GM21825 (cell line): ENCODE data around the gene TSTD2.
"Not testable (repeated sequence)": the region's sequence is repeated elsewhere in the genome, so short reads cannot be mapped to it uniquely, and the experiment has no call there.

ENCODE experiments used
- ATAC-seq: cut with Tn5 transposase; IDR thresholded peaks from one replicate; pipeline ENCODE4 v1.9.1; 2021; ENCODE audit warnings: mild to moderate bottlenecking, moderate library complexity; ENCODE audit not compliant: unreplicated experiment

TSTD2 gene

DNA sequence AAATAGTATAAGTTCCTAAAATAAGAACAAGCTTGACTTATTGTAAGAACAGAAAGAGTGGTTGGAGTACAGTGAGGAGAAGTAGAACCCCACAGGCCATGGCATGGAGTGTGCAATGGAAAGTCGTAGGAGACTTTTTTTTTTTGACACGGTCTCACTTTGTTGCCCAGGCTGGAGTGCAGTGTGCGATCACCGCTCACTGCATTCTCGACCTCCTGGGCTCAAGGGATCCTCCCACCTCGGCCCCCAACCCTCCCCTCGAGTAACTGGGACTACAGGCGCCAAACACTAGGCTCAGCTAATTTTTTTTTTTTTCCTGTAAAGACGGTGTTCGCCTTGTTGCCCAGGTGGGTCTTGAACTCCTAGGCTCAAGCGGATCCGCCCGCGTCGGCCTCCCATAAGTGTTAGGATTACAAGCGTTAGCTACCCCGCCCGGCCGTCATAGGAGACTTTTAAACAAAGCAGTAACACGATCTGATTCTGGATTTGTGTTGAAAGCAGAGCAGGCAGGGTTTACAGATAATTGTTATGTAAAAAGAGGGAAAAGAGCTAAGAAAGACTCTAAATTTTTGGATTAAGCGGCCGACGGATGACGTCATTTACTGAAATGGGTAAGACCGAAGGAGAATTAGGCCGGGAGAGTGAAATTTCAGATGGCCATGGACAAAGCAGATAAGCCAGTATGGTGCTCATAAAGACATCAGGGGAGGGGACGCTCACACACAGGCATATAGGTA lies 752 bp downstream of the TSTD2 start:
- ATAC-seq = peak; percentile 7

DNA sequence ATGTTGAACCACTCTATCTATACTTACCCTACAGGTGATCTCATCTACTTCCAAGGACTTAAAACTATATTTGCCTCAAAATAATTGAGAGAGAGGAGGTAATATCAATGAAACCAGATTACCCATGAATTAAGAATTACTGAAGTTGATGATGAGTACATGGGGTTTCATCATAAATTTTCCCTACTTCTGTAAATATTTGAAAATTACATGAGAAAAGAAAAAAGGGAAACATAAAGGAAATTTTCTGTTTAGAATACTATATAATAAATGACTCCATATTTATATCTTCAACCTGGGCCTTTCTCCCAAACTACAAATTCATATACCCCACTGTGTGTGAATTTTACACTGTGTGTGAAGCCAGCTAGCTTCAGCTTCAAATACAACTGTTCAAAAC lies 2.6 kb downstream of the TSTD2 start:
- no peak for ATAC-seq

DNA sequence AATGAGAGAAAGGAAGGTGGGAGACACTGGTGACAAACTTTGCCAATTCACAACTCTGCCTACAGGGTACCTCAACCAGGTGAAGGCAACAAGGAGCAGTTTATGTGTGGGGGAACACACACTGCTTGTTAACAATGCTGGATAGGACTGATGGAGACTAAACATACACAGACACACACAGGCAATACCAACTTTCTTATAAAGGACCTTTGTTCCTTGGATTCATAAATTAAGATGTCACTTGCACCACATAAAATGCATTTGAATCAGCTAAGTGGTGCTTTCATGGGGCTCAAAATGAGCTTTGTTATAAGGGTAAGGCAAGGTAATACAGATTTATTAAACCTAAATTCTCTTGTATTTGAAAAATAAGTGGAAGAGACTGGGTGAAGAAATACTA lies 4.0 kb downstream of the TSTD2 start:
- ATAC-seq = no peak

DNA sequence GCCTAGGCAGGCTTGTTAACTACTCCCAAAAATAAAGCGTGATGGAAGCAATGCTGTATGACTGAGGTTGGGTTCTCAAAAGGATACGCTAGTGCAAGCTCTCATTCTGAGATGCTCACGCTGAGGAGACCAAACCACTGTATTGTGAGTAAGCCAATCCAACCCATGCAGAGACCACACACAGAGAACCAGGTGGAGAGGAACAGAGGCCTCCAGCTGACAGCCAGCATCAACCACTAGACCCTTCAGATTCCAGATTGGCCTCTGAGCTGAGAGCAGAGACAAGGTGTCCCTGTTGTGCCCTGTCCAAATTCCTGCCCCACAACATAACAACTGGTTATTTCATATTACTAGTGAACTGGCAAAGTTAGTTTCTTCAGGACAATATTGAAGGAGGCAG lies 4.5 kb downstream of the TSTD2 start:
- ATAC-seq = no peak

DNA sequence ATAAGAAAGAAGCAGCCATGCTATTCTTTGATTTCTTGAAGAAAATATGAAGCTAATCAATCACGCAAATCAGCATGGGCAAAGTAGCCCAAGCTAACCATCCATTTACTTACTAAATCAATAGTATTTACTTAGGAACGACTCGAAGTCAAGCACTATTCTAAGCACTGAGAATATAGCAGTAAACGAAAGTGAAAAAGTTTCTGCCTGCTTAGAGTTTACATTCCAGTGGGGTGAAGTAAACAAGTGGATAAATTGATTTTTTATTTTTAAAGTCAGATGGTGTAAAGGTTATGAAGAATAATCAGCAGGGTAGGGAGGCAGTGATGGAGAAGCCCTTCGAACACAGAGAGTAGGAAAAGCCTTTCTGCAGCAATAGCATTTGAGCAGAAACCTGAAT lies 5.5 kb downstream of the TSTD2 start:
- ATAC-seq = no peak

DNA sequence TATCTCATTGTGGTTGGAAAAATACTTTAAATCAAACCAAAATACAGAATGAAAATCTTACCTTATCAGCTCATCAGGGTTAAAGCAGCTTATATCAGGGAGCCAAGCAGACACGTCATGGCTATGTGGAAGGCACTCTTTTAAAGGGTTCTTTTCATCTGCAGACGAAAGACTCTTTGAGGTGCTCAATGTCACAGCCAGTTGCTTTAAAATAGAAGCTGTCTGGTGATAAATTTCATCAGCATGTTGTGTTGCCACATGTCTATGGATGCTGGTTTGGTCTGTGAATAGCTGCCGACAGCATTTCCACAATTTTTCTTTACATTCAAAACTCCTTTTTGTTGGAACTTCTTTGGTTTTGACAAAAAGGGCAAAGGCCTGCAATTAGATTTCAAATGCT lies 7.5 kb downstream of the TSTD2 start:
- no peak for ATAC-seq

- no peak for ATAC-seq
Observed at GRCh38 chr9:97623946-97624345, 9.2 kb downstream of the TSTD2 start.

DNA sequence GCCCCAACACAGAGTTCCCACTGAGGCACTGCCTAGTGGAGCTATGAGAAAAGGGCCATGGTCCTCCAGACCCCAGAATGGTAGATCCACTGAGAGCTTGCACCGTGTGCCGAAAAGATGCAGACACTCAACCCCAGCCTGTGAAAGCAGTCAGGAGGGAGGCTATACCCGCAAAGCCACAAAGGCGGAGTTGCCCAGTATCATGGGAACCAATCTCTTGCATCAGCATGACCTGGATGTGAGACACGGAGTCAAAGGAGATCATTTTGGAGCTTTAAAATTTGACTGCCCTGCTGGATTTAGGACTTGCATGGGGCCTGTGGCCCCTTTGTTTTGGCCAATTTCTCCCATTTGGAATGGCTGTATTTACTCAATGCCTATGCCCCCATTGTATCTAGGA lies 10.7 kb downstream of the TSTD2 start:
- ATAC-seq = not testable (repeated sequence)

DNA sequence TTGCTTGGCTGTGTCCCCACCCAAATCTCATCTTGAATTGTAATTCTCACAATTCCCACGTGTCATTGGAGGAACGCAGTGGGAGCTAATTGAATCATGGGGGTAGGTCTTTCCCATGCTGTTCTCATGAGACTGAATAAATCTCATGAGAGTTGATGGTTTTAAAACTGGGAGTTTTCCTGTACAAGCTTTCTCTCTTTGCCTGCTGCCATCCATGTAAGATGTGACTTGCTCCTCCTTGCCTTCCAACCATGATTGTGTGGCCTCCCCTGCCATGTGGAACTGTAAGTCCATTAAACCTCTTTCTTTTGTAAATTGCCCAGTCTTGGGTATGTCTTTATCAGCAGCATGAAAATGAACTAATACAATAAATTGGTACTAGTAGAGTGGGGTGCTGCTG lies 13.1 kb downstream of the TSTD2 start:
- not testable (repeated sequence) for ATAC-seq

DNA sequence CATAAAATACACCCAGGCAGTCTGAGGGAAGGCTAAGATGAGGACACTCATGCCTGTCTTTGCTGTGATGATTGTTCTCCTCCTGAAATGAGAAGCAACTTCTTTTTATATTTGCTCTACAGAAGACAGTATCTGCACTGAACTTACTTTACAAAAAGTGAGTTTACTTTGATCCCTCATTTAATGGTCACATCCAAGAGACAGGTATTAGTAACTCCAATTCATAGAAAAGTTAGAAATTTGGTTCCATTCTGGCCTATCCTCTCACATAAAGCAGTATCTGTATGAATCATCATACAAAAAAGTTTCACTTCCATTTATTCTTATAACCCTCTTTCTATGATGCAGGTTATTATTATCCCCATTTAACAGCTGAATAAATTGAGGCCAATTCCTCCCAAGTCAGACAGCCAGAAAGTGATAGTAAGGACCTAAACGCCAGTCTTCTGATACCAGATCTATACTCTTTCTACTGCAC lies 15.2 kb downstream of the TSTD2 start:
- ATAC-seq = no peak

GRCh38 chr9:97615439-97616072 lies 17.6 kb downstream of the TSTD2 start:
- ATAC-seq = no peak

DNA sequence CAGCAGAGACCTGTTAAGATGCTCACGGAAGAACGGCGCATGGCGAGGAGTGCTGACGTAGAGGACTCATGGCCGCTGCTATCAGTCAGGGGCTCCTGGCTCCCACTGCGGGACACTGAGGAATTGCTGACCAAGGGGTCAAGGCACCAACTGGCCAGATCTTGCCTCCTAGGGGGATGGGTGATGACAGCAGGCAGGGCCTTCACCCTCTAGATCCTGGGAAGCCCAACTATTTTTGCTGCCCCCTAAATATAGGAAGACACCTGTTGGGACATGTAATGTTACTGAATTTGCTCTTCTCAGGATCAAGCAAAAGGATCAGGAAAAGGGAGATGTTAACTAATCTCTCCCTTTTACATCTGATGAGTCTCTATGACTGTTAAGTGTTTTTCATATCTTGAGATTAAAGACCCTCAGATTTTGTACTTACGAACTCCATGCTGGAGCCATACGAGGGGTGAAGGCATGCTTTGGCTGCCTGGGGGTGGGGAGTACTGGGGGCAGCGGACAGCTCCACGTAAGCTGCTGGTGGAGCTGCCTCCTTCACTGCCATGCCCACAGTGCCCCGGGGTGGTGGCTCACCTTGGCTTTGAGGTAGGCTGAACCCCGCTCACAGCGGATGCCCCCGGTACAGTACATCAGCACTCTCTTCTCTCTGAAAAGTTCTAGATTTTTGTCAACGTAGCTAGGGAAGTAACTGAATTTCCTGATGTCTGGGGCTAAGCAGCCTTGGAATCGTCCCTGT lies 28.1 kb downstream of the TSTD2 start:
- ATAC-seq = no peak

- no peak for ATAC-seq
Observed at GRCh38 chr9:97602430-97602829, 30.7 kb downstream of the TSTD2 start.

- ATAC-seq = no peak
Observed at GRCh38 chr9:97601228-97601898, 31.8 kb downstream of the TSTD2 start.

DNA sequence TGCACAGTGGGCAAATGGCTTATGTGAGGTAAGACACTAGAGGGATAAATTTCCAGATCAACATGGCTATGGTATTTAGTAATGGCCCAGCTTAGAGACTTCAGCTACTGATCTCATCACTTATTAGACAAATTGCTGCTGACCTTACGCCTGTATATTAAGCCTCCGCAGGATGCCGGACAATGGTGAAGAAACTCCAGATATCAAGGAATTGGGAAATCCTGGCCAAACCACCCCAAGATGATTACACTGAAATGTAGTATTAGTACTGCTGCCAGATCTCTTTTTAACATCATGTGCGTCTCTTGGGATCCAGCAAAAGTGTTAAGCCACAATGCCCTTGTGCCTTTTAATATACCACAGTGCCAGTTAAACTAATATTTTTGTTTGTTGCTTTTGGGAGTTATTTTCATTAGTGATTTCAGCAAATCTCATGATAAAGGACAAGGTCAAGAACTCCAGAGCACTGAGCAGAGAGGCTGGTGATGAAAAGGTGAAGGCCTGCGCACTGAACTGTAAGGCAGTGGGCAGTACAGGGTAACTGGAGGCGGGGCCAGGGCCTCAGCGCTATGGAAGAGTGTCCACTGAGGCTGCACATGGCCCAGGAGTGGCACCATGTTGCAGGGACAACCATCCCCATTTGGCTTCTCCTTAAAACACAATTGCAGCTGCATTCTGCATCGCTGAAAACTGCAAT lies 32.5 kb downstream of the TSTD2 start:
- no peak for ATAC-seq

DNA sequence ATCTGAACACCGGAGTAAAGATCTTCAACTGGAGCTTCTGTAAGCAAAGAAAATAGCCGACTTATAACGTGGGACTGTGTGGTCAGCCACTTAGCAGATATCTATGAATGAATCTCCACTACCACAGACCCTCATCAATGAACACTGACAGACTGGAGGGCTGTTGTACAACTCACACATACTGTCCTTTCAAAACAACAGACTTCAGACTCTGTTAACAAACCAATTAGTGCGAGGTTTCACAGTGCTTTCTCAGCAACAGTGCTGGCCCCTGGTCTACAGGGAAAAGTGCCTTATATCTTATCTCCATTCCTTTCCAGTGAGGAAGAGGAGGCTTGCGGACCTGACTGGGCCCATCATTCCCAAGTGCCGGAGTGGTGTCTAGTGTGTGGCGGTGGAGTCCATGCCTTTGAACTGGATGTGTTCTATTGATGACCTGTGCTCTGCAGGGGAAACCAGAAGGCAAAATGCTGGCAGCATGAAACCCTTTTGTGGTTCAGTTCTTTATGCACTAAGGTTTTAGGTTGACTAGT lies 33.8 kb downstream of the TSTD2 start:
- ATAC-seq = no peak

DNA sequence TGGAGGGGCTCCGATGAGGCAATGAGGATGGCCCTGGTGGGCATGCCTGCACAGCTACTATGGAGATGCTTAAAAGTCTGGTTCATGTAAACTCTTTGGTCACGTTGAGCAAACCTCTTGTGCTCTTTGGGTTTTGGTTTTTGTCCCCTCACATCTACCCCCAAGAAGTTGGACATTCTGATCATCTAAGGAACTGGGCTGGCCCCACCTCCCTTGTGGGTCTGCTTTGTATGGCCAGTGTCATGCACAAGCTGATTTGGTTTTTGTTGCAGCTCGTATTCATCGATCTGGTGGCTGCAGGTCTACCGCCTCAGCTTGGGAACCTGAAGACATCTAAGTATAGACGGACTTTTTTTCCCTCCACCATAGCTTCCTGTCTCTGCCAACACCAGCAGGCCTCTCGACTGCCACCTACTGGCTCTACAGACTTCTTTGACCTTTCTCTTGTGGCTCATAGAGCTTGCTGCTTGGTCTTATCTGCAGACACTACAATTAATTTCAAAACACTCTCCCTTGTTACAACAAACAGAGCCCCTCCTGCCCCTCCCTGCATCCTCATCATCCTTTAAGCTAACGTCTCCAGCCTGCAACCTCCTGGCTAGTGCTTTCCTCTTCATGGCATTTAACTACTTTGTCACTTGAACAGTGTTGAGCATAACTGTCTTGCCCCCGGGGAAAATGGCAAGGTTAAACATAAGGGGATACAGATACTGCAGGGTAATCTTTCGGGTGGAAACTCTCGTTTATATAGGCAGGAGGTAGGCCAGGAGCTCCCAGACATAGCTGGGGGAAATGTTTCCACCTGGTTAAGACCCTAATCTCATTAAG lies 34.5 kb downstream of the TSTD2 start:
- ATAC-seq = peak; percentile 85

DNA sequence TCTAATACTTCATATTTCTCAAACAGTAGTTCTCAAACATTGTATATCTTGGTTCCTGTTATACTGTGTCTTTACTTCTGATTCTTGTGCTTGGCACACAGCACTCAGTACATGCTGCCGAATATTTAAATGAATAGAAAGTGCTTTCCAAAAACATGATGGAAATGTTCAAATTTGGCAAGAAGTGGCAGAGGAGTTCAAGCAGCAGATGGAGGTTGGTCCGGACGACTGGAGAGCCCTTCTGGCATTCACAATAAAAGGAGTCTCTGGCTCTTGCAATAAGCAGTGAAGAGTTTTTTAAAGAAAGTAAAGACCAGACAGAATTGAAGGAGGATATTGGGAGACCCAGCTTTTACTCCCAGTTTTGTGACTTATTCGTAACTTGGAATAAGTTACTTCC lies 36.3 kb downstream of the TSTD2 start:
- no peak for ATAC-seq

DNA sequence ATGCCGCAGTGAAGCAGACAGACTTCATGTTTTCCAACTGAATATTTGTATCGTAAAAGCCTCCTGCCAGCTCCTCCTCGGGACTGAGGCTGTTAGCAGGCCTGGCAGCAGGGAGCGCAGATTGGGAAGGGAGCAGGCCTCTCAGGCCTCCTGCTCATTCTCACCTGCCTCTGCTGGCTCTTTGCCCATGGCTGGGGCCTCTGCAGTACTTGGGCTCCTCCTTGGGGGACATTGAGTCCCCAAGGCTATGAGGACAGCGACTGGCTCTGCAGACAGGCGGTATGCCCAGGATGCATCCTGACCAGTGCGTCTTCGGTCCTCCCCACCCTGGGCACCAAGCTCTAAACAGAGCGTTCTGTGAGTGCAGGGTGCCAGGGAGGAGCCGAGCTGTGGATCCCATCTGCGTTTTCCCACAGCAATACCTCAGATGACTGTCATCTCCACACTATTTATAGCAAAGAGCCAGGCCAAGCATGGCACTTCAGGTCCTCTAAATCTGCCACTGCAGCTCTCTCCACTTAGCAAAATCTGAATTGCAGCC lies 38.7 kb downstream of the TSTD2 start:
- no peak for ATAC-seq
